GM10248 (cell line): ENCODE data around the gene OBSCN.
"Not testable (repeated sequence)": the region's sequence is repeated elsewhere in the genome, so short reads cannot be mapped to it uniquely, and the experiment has no call there.

Experiments
- CTCF ChIA-PET: fragments of 300-600 bp; sonication (Branson Sonifier 250); formaldehyde crosslinking; extraction: SDS; loops from one replicate; lab custom pipeline; 2021; ENCODE audit warnings: antibody characterized with exemption; lab: Yijun Ruan, JAX
- POLR2A ChIA-PET: fragments of 350-650 bp; sonication (Branson Sonifier 250); formaldehyde crosslinking; extraction: SDS; loops from one replicate; lab custom pipeline; 2020; ENCODE audit warnings: antibody characterized with exemption; lab: Yijun Ruan, JAX
- DNase-seq: peaks from one replicate; pipeline ENCODE4 v3.0.0; 2012; ENCODE audit errors: extremely low spot score
- TF ChIP-seq, protein P1 (sequence below): IDR thresholded peaks from 2 replicates; pipeline ENCODE4 v1.5.1; 2012; ENCODE audit warnings: mild to moderate bottlenecking, low read depth; ENCODE audit errors: extremely low read depth, missing control alignments, control extremely low read depth

The OBSCN gene

DNA sequence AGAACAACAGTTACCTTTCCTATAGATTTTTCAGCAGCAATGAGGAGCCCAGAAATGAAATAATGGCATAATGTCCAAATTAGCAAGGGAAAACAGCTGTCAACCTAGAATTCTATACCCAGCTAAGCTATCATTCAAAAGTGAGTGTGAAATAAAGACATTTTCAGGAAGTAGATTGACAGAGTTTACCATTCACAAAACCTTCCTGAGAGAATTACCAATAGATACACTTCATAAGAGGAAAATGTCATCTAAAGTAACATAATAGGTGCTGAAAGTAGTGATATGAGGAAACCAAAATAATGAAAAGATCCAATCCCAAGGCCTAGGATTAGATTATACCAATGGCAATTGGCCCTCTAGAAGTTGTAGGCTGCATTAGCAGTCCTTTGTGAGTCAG lies 34.6 kb downstream of the OBSCN start:
- CTCF ChIA-PET = no interaction called here
- TF ChIP-seq, protein P1, sequence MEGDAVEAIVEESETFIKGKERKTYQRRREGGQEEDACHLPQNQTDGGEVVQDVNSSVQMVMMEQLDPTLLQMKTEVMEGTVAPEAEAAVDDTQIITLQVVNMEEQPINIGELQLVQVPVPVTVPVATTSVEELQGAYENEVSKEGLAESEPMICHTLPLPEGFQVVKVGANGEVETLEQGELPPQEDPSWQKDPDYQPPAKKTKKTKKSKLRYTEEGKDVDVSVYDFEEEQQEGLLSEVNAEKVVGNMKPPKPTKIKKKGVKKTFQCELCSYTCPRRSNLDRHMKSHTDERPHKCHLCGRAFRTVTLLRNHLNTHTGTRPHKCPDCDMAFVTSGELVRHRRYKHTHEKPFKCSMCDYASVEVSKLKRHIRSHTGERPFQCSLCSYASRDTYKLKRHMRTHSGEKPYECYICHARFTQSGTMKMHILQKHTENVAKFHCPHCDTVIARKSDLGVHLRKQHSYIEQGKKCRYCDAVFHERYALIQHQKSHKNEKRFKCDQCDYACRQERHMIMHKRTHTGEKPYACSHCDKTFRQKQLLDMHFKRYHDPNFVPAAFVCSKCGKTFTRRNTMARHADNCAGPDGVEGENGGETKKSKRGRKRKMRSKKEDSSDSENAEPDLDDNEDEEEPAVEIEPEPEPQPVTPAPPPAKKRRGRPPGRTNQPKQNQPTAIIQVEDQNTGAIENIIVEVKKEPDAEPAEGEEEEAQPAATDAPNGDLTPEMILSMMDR = no peak
- DNase-seq = no peak
- POLR2A ChIA-PET = no interaction called here

DNA sequence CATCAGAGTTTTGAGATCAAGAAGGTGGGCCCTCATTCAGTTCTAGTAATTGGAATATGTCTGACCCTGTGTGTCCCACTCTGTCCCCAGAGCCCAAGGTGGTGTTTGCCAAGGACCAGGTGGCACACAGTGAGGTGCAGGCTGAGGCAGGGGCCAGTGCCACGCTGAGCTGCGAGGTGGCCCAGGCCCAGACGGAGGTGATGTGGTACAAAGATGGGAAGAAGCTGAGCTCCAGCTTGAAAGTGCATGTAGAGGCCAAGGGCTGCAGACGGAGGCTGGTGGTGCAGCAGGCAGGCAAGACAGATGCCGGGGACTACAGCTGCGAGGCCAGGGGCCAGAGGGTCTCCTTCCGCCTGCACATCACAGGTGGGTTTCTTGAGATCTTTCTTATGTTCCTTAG lies 35.2 kb downstream of the OBSCN start:
- ChIA-PET POLR2A (no interaction called here), CTCF (no interaction called here)
- TF ChIP-seq, protein P1 = no peak
- no peak for DNase-seq

DNA sequence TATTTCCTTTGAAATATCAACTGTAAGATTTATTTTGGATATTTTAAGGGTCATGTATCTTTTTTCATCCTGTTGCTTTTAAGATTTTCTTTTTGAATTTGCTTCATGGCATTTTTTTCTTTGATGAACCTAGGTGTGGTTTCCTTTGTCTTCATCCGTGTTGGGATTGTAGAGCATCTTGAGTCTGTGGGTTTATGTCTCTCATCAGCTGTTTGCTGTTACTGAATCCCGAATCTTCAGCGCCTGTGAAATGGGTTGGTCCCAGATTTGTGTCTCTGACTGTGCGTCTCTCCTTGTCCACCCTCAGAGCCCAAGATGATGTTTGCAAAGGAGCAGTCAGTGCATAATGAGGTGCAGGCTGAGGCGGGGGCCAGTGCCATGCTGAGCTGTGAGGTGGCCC lies 36.1 kb downstream of the OBSCN start:
- DNase-seq, POLR2A ChIA-PET: not testable (repeated sequence)
- CTCF ChIA-PET = interaction anchor here (0.8 kb wide), 1 partner anchor 15 kb away, joined by 3 read pairs; no protein-coding TSS in a partner anchor

DNA sequence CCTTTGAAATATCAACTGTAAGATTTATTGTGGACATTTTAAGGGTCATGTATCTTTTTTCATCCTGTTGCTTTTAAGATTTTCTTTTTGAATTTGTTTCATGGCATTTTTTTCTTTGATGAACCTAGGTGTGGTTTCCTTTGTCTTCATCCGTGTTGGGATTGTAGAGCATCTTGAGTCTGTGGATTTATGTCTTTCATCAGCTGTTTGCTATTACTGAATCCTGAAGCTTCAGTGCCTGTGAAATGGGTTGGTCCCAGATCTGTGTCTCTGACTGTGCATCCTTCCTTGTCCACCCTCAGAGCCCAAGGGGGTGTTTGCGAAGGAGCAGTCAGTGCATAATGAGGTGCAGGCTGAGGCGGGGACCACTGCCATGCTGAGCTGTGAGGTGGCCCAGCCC lies 37.3 kb downstream of the OBSCN start:
- ChIA-PET POLR2A (no interaction called here), CTCF (interaction anchor here (0.8 kb wide), 1 partner anchor 31 kb away, joined by 3 read pairs; no protein-coding TSS in a partner anchor)
- TF ChIP-seq, protein P1 = no peak
- DNase-seq = no peak

DNA sequence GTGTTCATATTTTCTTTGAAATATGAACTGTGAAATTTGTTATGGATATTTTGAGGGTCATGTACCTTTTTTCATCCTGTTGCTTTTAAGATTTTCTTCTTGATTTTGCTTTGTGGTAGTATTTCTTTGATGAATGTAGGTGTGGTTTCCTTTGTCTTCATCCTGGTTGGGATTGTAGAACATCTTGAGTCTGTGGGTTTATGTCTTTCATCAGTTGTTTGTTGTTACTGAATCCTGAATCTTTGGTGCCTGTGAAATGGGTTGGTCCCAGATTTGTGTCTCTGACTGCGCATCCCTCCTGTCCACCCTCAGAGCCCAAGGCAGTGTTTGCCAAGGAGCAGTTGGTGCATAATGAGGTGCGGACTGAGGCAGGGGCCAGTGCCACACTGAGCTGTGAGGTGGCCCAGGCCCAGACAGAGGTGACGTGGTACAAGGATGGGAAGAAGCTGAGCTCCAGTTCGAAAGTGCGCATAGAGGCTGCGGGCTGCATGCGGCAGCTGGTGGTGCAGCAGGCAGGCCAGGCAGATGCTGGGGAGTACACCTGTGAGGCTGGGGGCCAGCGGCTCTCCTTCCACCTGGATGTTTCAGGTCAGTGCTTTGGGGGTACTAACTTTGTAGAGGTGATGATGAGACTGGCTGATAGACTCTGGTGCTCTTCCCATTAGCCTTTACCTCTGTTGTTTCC lies 38.5 kb downstream of the OBSCN start:
- ChIA-PET CTCF (no interaction called here), POLR2A (no interaction called here)
- DNase-seq = no peak
- TF ChIP-seq, protein P1 = no peak

DNA sequence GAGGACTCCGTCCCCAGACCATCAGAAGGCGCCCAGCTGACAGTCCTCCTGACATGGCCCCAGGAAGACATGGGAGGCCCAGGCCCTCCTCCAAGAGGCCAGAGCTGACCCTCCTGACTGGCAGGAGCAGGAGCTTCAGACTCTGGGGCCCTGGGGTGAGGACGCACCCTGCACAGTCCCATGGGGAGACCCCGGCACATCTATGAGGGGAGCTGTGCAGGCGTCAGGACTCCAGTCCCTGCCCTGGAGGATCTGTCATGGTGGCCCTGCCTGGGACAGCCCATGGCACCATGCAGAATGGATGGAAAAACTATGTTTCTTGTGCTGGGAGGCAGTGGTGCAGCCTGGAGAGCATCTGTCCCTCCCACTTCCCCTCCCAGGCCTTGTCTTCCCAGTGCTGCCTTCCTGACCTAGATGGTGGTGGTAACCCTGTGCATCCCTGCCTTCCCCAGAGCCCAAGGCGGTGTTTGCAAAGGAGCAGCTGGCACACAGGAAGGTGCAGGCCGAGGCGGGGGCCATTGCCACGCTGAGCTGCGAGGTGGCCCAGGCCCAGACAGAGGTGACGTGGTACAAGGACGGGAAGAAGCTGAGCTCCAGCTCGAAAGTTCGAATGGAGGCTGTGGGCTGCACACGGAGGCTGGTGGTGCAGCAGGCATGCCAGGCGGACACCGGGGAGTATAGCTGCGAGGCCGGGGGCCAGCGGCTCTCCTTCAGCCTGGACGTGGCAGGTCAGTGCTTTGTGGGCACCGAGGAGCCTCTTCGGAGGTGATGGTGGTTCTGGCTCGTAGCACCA lies 41.9 kb downstream of the OBSCN start:
- DNase-seq = no peak
- ChIA-PET POLR2A (interaction anchor here (0.5 kb wide), 1 partner anchor 66 kb away, joined by 3 read pairs; no protein-coding TSS in a partner anchor), CTCF (interaction anchor here (1.0 kb wide), 1 partner anchor 8 kb away, joined by 3 read pairs; no protein-coding TSS in a partner anchor)
- TF ChIP-seq, protein P1 = no peak

DNA sequence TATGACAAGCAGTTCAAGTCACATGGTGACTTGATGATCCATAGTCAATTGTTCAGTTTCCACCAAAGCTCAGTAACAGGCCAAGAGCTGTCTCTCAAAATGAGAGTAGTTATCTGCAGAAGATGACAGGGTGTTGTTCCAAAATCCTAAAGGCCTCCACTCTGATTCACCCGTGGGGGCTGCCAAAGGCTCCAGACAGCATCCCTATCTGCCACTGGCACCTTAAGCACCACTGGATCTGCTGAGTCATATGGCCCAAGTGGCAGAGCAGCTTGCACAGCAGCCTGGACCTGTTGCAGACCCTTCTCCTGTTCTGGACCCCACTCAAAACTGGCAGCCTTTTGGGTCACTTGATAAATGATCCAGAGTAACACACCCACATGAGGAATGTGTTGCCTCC lies 44.6 kb downstream of the OBSCN start:
- POLR2A ChIA-PET, CTCF ChIA-PET, DNase-seq: not testable (repeated sequence)
